ENCODE measurements around the gene RXRB. TPM values are rescaled to one million over a fixed set of nuclear protein-coding genes. Genes with fewer than 3 reads are reported as not detected.

RXRB gene
- total RNA-seq, 4 donors from 2014 or later, result 17.8 to 27.3 (median 24.9) TPM

- TF ChIP-seq POLR2A (IDR thresholded peaks at IDR 0.05), result no peak
- no peak for TF ChIP-seq CTCF (IDR thresholded peaks at IDR 0.05)
- intact Hi-C loops (cut with DNase I; ENCODE audit: low total_unique reads), result no loop called here
- H3K4me3 ChIP-seq (ENCODE audit: low read depth, poor library complexity, severe bottlenecking), result no peak overlapping the region
- DNase-seq (ENCODE audit: low spot score in 2 of 2), result peak in 1 of 2 donors; percentile 72
- WGBS, 2 donors, result 78 to 79% methylated on average over 3 of the region's 3 CpGs
Observed at GRCh38 chr6:33206027-33206863, 5.8 kb upstream of the RXRB start.

- WGBS, 2 donors, result 36 to 43% methylated on average over 17 of the region's 17 CpGs
- TF ChIP-seq POLR2A (IDR thresholded peaks at IDR 0.05) (no peak), CTCF (IDR thresholded peaks at IDR 0.05) (no peak)
- no peak overlapping the region for H3K4me3 ChIP-seq (ENCODE audit: low read depth, poor library complexity, severe bottlenecking)
- peak in 1 of 2 donors; percentile 28 for DNase-seq (ENCODE audit: low spot score in 2 of 2)
- intact Hi-C loops (cut with DNase I; ENCODE audit: low total_unique reads), result no loop called here
Observed at GRCh38 chr6:33205191-33206026, 4.9 kb upstream of the RXRB start.

- DNase-seq (ENCODE audit: low spot score in 2 of 2), result peak; percentile 94 to 99
- intact Hi-C loops (cut with DNase I; ENCODE audit: low total_unique reads), result no loop called here
- 0 to 2% methylated on average over 22 to 28 of the region's 48 CpGs for WGBS, 2 donors
- TF ChIP-seq CTCF (IDR thresholded peaks at IDR 0.05) (no peak), POLR2A (IDR thresholded peaks at IDR 0.05) (no peak)
- H3K4me3 ChIP-seq (ENCODE audit: low read depth, poor library complexity, severe bottlenecking), result peak within 1 kb of the TSS; percentile 65
Observed at GRCh38 chr6:33204415-33205190, 4.1 kb upstream of the RXRB start, which contains the start of gene HSD17B8. Gene HSD17B8 (plus strand): TSS chr6:33204655. CDS start chr6:33204669, 14 bp downstream.

- TF ChIP-seq POLR2A (IDR thresholded peaks at IDR 0.05) (no peak), CTCF (IDR thresholded peaks at IDR 0.05) (no peak)
- DNase-seq (ENCODE audit: low spot score in 2 of 2), result no peak
- intact Hi-C loops (cut with DNase I; ENCODE audit: low total_unique reads), result no loop called here
- H3K4me3 ChIP-seq (ENCODE audit: low read depth, poor library complexity, severe bottlenecking), result no peak overlapping the region
- 4 to 8% methylated on average over 4 of the region's 4 CpGs for WGBS, 2 donors
Observed at GRCh38 chr6:33204165-33204414, 3.6 kb upstream of the RXRB start.

GRCh38 chr6:33203443-33204164, 3.1 kb upstream of the RXRB start:
- intact Hi-C loops (cut with DNase I; ENCODE audit: low total_unique reads), result no loop called here
- 91 to 94% methylated on average over 7 of the region's 7 CpGs for WGBS, 2 donors
- H3K4me3 ChIP-seq (ENCODE audit: low read depth, poor library complexity, severe bottlenecking), result no peak overlapping the region
- TF ChIP-seq POLR2A (IDR thresholded peaks at IDR 0.05), result no peak
- TF ChIP-seq CTCF (IDR thresholded peaks at IDR 0.05), result no peak
- no peak for DNase-seq (ENCODE audit: low spot score in 2 of 2)

Data from lower leg skin (tissue), 4 donors.